ENCODE data around the gene HSD3B2.

HSD3B2 gene

DNA sequence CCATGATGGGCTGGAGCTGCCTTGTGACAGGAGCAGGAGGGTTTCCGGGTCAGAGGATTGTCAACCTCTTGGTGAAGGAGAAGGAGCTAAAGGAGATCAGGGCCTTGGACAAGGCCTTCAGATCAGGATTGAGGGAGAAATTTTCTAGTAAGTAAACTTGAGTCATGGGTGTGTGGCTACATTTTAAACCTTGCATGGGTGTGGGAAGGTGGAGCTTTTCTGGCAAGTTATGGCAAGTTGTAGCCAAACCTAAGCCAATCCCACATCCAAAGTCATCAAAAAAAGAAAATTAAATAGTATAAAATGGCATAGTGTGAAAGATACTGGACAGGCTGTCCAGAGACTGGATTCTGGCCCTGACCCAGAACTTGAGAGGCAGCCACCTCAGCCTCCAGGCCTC is 52.3 kb downstream of the HSD3B2 start:
- DNase-seq, result no peak

DNA sequence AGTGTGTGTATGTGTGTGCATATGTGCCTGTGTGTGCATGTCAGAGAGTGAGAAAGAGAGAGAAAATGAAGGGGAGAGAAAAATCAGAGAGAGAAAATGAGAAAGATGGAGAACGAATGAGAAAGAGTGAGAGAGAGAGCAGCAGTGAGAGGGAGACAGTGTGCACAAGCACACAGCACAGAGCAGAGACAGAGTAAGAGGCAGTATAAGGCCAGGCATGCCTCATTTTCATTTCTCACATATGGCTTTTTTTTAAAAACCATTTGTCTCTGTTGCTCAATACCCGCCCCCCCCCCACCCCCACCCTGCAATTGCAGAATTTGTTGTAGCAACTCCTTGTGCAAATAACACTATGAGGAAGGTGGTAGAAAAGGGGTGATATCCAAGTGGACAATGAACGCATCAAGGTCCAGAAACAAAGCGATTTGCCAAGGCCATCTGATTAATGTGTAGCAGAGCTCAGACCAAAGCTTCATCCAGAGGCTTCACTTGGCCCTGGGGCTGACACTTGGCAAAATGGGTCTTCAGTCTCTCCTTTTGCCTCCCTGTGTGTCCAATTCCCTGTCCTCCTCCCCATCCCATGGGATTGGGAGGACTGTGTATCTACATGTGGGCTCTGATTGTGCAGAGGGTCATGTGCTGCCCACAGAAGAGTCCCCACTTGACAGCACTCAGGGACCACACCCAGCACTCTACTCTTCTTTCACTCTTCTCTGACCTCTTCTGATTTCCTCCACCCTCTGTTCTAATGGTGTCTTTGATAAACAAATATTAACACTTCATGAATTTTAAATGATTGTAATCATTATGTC is 53.1 kb downstream of the HSD3B2 start:
- DNase-seq, result no peak

DNA sequence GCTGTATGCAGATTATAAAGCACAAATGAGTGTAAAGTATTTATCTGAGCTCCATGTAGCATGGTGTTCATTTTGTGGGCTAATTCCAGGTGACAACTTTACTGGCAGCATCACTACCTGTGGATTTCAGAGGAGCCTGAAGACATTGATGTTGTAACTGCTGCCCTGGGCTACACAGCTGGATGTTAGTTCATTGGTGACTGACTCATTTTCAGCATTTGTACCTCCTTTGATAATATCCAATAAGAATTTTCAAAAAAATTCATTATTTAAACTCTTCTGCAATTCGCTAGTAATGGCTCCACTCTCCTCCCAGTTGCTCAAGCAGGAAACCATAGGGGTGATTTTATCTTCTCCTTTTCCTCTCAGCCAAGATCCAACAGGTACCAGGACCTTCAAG is 54.8 kb downstream of the HSD3B2 start:
- no peak for DNase-seq

DNA sequence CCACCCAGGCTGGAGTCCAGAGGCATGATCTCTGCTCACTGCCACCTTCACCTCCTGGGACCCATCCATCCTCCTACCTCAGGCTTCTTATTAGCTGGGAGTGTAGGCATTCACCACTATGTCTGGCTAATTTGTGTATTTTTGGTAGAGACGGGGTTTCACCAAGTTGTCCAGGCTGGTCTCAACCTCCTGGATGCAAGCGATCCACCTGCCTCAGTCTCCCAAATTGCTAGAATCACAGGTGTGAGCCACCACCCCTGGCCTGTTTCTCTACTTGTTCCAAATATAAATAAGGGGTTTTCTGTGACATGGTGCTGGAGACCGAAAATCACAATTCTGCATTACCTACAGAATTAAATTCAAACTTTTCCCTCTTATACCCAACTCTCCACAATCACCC is 55.4 kb downstream of the HSD3B2 start:
- DNase-seq, result no peak

DNA sequence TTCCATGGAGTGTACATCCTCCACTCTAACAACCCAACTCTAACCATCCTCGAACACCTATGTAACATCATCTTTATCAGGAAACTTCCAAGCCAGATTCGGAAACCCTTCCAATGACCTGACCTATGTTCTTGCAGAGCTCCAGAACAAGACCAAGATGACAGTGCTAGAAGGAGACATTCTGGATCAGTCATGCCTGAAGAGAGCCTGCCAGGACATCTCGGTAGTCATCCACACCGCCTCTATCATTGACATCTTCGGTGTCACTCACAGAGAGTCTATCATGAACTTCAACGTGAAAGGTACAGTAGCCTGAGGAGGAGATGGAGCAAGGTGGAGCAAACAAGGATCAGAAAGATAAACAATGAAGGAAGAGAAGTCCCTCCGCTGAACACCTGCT is 56.0 kb downstream of the HSD3B2 start:
- no peak for DNase-seq

DNA sequence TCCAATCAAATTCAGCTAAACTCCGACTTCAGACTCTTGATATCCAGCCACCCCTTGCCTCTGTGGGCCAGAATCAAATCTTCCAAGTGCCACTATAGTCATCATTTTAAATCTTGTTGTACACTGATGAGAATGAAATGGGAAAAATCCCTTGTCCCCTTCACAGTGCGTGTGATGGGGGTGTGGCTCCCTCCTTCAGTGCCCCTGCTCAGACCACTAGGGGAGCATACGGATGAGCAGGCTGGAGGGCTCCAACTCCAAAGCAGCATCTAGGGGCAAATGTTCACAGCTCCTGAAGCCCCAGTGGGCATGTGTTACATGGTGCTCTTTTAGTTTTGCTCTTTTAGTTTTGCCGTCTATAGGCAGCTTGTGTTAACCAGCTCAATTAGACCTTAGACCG is 56.6 kb downstream of the HSD3B2 start:
- DNase-seq, result no peak

DNA sequence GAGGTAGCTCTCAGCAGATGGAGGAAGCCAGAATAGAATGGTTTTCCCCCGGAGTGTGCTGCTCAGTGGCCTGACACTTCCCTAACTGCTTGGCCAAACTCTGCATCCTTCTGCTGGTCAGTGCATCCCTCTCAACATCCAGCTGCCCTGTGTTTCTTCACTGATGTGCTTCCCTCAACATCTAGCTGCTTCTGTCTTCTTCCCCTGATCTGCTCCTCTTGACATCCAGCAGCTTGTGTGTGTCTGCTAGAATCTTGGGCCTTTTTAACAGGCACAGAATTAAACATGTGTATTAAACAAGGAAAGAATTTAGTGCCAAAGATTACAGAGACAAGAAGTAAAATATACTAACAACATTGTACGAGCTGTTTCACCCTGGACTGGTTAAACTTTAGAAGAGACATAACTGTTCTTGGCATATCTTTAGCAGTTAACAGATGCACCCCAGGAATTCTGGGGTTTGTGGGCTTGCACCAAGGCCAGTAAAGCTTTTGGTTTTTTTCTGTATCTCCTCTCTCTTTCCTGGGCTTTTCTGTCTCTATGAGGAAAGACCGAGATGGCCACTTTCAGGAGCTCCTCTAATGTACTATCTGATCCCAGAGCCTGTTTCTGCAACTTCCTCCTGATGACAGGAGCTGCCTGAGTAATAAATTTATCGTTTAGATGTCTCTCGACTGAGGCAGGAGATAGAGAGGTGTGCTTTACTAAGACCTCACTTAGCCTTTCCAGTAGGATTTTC is 57.3 kb downstream of the HSD3B2 start:
- DNase-seq, result no peak

Data from OCI-M1 (cell line).